IgD-negative memory B cell (primary cell): ENCODE results near the gene PCDH17. TPM values are rescaled to one million over a fixed set of nuclear protein-coding genes. Genes with fewer than 3 reads are reported as not detected.

Source experiments
- H3K27ac Mint-ChIP-seq, 3 donors: one replicate each; pipeline ENCODE4 v1.8.0; 2020 to 2022; ENCODE audit warnings: mild to moderate bottlenecking in 3 of 3, mixed read lengths in 3 of 3, moderate library complexity in 1 of 3
- H3K27me3 Mint-ChIP-seq: one replicate; pipeline ENCODE4 v1.8.0; 2021; ENCODE audit warnings: mixed read lengths
- H3K36me3 Mint-ChIP-seq: one replicate; pipeline ENCODE4 v1.8.0; 2020; ENCODE audit warnings: mild to moderate bottlenecking, mixed read lengths
- H3K4me1 Mint-ChIP-seq, 3 donors: one replicate each; pipeline ENCODE4 v1.8.0; 2020 to 2022; ENCODE audit warnings: mixed read lengths in 3 of 3, mild to moderate bottlenecking in 1 of 3
- H3K4me3 Mint-ChIP-seq, 4 donors: one replicate each; pipeline ENCODE4 v1.8.0; 2020 to 2022; ENCODE audit warnings: mild to moderate bottlenecking in 4 of 4, mixed read lengths in 4 of 4, moderate library complexity in 3 of 4
- H3K9me3 Mint-ChIP-seq, 3 donors: one replicate each; pipeline ENCODE4 v1.8.0; 2020 to 2021; ENCODE audit warnings: mixed read lengths in 3 of 3, mild to moderate bottlenecking in 1 of 3
- polyA plus RNA-seq: library from polyadenylated mRNA; unstranded; fragments of 300-500 nt; fragmentation: Illumina TruSeq; gene quantifications from one replicate; pipeline ENCODE4 v1.2.3, GENCODE V29; 2021

Gene PCDH17
- polyA plus RNA-seq, 1 donor from 2014 or later, result not detected

GRCh38 chr13:57734306-57734705 lies 102.8 kb downstream of the PCDH17 start:
- Mint-ChIP-seq H3K27ac (no peak overlapping the region), H3K9me3 (peaks cover 0 to 15% (median 4%) of the 10 kb centered on the region in 3 donors), H3K36me3 (no peaks in the 10 kb centered on the region), H3K4me3 (no peak overlapping the region), H3K4me1 (no peaks in the 10 kb centered on the region), H3K27me3 (no peaks in the 10 kb centered on the region)

DNA sequence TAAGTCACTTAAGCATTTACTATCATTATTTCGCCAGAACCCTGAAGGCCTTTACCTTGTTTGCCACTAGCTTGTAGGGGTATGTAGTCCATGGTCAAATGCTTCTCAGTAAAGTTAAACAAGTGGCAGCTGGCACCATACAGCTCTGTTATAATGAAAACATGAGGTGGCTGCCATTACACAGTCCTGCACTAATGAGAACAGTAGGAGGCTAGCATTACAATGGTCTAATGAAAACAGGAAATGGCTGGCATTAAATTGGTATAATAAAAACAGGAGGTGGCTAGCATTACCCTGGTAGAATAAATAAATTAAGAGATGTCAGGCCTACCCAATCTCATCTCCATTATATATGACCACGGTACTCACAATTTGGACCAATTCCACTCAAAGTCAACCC lies 107.5 kb downstream of the PCDH17 start:
- no peaks in the 10 kb centered on the region for H3K27me3 Mint-ChIP-seq
- no peaks in the 10 kb centered on the region for H3K4me1 Mint-ChIP-seq

DNA sequence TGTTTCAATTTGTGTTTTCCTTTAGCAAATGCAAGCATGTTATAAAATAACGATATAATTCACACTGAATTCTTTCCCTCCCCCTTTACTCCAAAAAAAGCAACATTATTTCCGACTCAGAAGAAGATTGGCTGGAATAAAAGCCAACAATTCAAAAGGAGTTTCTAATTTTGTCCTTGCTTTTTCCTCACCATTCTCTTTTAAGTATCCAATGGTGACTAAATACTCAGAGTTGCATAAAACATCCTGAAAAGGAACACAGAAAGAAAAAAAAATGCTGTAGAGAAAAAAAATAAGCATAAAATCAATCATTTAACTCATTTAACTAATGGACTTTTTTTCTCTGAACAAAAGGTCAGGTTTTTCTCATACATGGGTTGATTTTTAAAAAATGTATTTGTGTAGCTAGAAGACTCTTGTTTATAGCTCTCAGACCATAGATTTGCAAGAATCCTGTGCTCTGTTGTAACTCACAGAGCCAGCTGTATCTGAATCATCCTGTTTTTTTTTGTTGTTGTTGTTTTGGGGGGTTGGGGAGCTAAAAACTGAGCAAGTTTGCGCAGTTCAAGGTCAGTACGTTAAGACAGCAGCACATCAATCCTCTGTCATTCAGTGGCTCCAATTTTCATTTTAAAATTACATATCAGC lies 108.1 kb downstream of the PCDH17 start:
- Mint-ChIP-seq H3K27ac (no peak overlapping the region), H3K4me3 (no peak overlapping the region), H3K27me3 (no peaks in the 10 kb centered on the region), H3K36me3 (no peaks in the 10 kb centered on the region), H3K4me1 (no peaks in the 10 kb centered on the region), H3K9me3 (peaks cover 0 to 14% (median 6%) of the 10 kb centered on the region in 3 donors)

More for the DNA sequence above, 107.5 kb downstream of the PCDH17 start:
- Mint-ChIP-seq H3K36me3 (no peaks in the 10 kb centered on the region), H3K4me3 (no peak overlapping the region), H3K9me3 (peaks cover 0 to 15% (median 6%) of the 10 kb centered on the region in 3 donors), H3K27ac (no peak overlapping the region)

- no peak overlapping the region for H3K27ac Mint-ChIP-seq
- H3K4me3 Mint-ChIP-seq, result no peak overlapping the region
- no peaks in the 10 kb centered on the region for H3K36me3 Mint-ChIP-seq
- peaks cover 0 to 9% (median 6%) of the 10 kb centered on the region in 3 donors for H3K9me3 Mint-ChIP-seq
- no peaks in the 10 kb centered on the region for H3K27me3 Mint-ChIP-seq
- no peaks in the 10 kb centered on the region for H3K4me1 Mint-ChIP-seq
These were observed 109.2 kb downstream of the PCDH17 start for GRCh38 chr13:57740719-57741118.

DNA sequence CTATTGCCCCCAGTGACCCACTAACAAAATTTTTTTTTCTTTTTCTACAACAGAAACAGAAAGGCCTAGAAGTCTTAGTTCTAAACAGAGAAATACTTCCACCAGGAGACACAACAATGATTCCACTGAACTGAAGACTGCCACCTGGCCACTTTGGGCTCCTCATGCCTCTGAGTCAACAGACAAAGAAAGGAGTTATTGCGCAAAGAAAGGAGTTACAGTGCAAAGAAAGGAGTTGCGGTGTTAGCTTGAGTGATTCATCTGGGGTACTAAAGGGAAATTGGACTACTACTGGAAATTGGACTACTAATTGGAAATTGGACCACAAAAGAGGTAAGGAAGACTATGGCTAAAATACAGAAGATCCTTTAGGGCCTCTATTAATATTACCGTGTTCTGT lies 116.6 kb downstream of the PCDH17 start:
- no peaks in the 10 kb centered on the region for H3K4me1 Mint-ChIP-seq
- H3K27ac Mint-ChIP-seq, result no peak overlapping the region
- no peak overlapping the region for H3K4me3 Mint-ChIP-seq
- H3K36me3 Mint-ChIP-seq, result no peaks in the 10 kb centered on the region
- H3K27me3 Mint-ChIP-seq, result no peaks in the 10 kb centered on the region
- H3K9me3 Mint-ChIP-seq, result peaks cover 3 to 18% (median 5%) of the 10 kb centered on the region in 3 donors

DNA sequence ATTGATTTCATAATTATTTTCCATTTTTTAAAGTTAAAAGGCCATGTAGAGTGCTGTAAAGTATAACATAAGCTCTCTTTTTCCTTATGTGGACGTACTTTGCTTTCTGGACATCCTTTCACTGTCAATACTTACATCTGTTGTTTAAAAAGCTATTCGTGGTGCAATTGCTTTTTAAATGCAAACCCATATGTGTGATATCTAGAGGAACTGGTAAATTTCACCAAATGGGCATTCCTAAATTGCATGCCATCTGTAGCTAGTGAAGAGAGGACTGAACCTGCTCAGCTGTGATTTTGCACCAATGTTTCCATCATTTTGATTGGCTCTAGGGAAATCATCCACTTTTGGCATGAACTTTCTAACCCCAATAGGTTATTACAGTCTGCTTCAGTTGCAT lies 129.4 kb downstream of the PCDH17 start:
- H3K4me3 Mint-ChIP-seq, result no peak overlapping the region
- no peaks in the 10 kb centered on the region for H3K27me3 Mint-ChIP-seq
- H3K9me3 Mint-ChIP-seq, result peaks cover 0 to 9% (median 2%) of the 10 kb centered on the region in 3 donors
- H3K36me3 Mint-ChIP-seq, result no peaks in the 10 kb centered on the region
- no peaks in the 10 kb centered on the region for H3K4me1 Mint-ChIP-seq
- H3K27ac Mint-ChIP-seq, result no peak overlapping the region

- Mint-ChIP-seq H3K36me3 (no peaks in the 10 kb centered on the region), H3K4me1 (no peaks in the 10 kb centered on the region), H3K9me3 (peaks cover under 1 to 11% (median 2%) of the 10 kb centered on the region in 3 donors), H3K27me3 (no peaks in the 10 kb centered on the region), H3K4me3 (no peak overlapping the region), H3K27ac (no peak overlapping the region)
These were observed 132.1 kb downstream of the PCDH17 start for GRCh38 chr13:57763689-57764088.
